GM19324 (cell line): ENCODE results near the gene SDK2.

ENCODE experiments used
- ATAC-seq: cut with Tn5 transposase; IDR thresholded peaks from one replicate; pipeline ENCODE4 v1.9.1; 2021; ENCODE audit warnings: mild to moderate bottlenecking, moderate library complexity; ENCODE audit not compliant: unreplicated experiment, low FRiP score

The SDK2 gene

GRCh38 chr17:73545109-73546032 is 98.9 kb downstream of the SDK2 start:
- no peak for ATAC-seq

DNA sequence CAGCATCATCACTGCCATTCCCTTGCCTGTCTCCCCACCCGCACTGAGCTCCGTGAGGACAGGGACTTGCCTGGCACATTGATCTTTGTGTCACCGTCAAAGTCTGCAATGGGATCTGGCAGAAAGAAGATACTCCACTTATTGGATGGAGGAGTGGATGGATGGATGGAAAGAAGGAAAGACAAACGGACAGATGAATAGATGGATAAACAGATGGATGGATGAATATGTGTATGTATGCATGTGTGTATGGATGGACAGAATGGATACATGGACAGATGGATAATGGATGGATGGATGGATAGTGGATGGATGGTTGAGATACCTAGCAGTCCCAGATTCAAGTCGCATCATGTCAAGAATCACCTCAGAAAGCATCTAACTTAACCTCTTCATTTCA is 99.9 kb downstream of the SDK2 start:
- ATAC-seq = no peak

GRCh38 chr17:73542323-73542722 is 101.9 kb downstream of the SDK2 start:
- no peak for ATAC-seq

- ATAC-seq = no peak
Observed at GRCh38 chr17:73541561-73541981, 102.7 kb downstream of the SDK2 start.

DNA sequence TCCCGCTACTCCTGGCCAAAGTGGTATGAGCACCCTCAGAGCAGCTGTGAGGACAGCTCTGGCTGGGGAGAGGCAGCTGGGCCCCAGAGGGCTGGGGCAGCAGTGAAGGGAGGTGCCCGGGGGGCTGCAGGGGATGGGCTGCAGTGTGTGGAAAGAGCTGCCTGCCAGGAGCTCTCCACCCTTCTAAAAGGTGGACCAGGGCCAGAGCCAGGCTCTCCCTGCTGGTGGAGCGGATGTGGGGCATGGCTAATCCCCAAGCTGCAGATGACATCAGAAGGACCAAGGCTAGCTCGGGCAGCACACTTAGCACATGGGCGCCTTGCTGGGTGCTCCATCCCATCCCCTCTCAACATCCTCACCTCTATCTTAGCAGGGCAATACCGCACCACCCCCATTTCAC is 103.1 kb downstream of the SDK2 start:
- no peak for ATAC-seq

DNA sequence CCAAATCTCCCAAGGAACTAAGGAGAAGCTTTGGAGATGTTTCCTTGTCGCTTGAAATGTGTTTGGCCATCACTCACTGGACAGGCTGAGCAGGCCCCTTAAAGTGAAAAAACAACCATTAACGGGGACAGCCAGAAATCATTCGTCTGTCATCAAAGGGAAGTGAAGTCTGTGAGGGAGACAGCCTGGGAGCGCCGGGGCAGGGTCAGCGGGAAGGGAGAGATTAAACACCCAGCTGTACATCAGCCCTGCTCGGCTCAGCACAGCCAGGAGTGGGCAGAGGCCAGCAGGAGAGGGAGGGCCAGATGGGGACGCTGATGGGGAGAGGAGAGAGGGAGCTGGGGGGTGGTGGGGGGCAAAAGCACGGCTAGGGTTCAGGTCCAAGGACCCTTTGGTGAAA is 105.1 kb downstream of the SDK2 start:
- no peak for ATAC-seq

- no peak for ATAC-seq
Observed at GRCh38 chr17:73538445-73538844, 105.8 kb downstream of the SDK2 start.

DNA sequence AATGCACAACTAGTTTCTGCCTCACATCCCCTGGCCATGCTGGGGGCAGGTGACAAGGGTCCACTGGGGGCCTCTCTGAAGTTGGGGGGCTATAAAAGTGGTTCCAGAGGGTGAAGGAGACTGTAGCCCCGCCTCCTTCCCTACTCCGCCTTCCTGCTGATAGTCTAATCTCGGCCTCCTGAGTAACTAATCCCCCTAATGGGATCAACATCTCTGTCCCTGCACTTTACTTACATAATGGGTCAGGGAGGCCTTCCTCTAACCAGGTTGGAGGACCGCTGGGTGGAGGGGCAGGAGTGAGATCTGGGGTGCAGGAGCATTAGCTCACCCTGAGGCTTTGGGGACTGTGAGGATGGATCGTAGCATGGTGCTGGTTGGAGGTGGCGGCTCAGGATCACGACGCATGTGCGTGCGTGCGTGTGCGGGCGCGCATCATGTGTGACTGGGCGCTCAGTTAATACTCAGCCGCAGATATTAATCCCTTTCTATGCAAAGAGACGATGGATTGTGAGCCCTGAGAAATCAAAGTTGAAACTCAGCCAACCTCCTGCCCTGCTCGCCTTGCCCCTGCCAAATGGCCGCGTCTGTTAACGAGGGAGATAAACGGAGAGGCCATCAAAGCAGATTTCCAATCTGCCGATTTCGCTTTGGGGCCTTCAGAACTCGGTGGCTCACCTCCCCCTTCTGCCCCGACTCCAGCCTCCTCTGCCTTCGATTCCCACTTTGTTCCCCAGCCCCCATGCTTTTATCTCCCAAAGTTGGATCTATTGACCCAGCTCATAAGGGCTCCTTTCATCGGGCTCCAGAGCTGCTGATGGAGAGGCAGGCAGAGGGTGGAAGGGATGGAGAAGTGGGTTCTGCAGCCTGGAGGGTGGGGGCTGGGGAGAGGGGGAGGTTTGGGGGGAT is 107.3 kb downstream of the SDK2 start:
- no peak for ATAC-seq

GRCh38 chr17:73535746-73536145 is 108.5 kb downstream of the SDK2 start:
- no peak for ATAC-seq

GRCh38 chr17:73534209-73534909 is 109.9 kb downstream of the SDK2 start:
- ATAC-seq = no peak

GRCh38 chr17:73533781-73534180 is 110.5 kb downstream of the SDK2 start:
- ATAC-seq = no peak

DNA sequence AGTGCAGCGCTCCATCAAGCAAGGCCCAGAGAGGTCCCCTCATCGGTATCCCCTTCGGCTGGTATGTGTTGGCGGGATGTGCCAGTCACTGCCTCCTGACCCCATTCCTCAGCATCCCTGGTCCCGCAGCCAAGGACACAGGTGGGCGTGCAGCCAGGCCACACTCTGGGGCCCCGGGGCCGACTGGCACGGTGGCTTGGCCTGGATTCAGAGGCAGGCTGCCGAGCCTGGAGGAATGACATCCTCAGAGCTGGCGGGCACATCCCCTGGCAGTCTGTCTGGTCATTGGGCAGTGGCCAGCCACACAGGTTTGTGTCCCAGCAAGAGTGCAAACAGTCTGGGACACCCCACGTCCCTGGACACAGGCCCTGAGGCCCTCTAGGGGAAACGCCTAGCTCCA is 111.1 kb downstream of the SDK2 start:
- no peak for ATAC-seq

DNA sequence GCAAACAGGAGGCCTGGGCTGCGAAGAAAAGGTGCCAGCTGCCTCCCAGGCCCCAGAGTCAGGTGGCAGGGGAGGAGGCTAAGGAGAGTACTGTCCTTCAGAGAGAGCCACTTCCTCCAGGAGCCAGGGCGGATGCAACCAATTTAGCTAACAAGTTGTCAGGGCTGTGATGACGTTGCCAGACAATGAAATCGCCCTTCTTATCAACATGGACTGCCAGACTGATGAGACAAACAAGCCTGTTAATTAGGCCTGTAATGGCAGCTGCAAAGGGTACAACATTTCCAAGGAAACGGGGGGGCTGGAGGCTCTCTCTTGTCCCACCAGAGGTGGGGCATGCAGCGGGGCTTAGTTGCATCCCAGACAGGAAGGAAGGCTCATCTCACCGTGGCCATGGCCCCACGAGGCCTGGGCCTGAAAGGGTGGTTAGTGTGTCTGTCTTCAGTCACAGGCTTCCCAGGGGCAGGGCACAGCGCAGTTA is 111.8 kb downstream of the SDK2 start:
- no peak for ATAC-seq

- no peak for ATAC-seq
Observed at GRCh38 chr17:73531158-73531557, 113.1 kb downstream of the SDK2 start.

DNA sequence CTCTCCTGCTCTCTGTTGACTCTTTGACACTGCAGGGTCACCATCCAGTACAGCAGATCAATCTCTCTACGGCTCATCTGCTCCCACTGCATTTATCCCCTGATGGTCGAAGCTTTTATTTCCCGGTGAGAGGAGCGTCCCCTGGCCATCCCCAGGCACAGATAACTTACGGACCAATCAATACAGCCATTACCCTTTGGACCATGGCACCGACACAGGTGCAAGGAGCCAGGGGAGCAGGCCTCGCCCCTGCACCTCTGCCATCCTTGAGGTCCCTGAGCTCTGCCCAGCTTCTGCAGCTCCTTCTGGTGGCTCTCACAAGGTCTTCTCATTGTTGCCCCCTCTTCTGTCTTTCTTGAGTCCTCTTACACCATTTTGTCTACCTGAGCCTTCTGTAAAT is 115.6 kb downstream of the SDK2 start:
- ATAC-seq = no peak

DNA sequence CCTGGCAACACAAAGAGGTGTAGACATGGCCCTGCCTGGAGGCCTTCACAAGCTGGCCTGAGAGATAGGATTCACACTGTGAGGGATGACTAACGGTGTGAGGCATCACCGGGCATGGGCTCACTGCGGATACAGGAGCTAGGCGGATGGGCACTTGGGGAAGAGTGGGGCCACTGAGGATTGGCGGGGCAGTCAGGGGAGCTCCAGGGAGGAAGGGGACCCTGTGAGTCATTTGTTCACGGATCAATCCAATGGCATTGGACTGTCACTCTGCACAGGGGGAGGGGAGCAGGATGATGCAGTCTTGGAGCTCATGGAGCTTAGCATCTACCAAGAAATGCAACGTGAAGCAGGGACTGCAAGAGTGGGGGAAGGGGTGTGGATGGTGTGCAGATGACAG is 117.3 kb downstream of the SDK2 start:
- no peak for ATAC-seq

DNA sequence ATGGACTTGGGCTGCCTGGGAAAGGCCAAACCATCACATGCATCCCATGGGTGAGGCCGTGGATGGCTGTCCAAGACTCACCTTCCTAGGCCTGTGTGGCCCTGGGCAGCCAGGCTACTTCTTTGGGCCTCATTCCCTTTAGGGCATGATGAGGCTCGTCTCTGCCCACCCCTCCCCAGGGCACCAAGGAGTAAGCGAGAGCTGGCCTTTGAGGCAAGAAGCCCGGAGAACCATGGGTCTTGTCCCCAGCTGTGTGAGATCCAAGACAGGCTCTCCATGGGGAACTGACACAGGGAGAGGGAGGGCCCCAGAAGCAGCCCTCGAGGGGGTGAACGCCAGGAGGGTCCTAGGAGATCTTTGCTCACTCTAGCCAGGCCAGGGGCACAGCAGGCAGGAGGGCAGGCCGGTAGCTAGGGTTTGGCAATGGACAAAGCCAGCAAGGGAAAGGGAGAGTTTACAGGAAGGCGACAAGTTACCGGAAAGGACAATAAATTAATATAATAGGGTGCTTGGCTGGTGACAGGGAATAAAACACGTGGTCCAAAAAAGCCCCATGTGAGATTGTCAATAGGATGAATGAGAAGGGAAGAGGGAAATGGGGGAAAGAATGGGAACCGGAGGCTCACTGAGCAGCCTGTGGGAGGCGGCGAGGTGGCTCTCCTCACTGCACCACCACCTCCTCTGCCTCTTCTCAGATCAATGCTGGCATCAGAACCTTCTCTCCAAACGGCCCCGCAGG is 119.1 kb downstream of the SDK2 start:
- no peak for ATAC-seq

DNA sequence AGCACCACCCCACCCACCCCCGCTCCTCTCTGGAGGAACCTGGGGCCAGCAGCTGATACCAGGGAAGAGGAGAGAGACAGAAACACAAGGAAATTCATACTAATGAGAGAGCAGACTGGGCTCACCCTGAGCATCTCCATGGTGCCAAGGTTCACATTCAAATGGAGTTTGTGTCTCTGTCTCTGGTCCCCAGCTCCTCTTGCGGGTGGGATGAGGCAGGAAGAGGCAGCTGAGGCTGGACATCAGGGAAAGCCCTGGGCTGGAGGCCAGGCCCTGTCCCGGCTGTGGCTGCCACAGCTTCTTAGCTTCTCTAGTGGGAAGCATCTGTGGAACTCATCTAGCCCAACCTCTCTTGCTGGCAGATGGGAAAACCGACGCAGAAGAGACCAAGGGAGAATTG is 121.5 kb downstream of the SDK2 start:
- no peak for ATAC-seq

- no peak for ATAC-seq
Observed at GRCh38 chr17:73522107-73522506, 122.1 kb downstream of the SDK2 start.

DNA sequence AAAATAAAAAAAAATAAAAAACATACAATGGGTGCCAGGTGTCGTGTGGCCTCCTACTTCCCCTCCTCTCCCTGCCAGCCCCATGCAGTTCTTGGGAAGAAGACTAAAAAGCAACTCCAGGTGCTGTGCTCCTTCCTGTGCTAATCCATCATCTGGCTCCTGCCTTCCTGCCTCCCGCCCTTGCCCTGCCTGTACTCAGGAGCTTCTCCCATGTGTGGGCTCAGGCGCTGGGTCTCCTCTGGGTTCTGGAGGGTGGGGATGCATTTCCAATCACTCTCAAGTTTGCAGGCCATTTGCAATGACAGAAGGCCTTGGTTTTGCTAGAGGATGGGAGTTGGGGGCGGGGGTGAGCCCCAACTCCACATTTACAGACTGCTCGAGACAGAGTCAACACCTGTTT is 122.9 kb downstream of the SDK2 start:
- no peak for ATAC-seq
